Mesodermal cell (in vitro differentiated cells): ENCODE results near the gene TXK.

Source experiments
- H3K27ac ChIP-seq: 2 replicates; pipeline ENCODE4 v1.7.0; 2013; ENCODE audit warnings: mild to moderate bottlenecking, low read depth, low read length, moderate library complexity; ENCODE audit not compliant: severe bottlenecking
- H3K36me3 ChIP-seq: 2 replicates; pipeline ENCODE4 v1.7.1; 2013; ENCODE audit warnings: mild to moderate bottlenecking, low read length, moderate library complexity; ENCODE audit not compliant: control insufficient read depth, insufficient read depth
- H3K4me1 ChIP-seq: one replicate; pipeline ENCODE4 v1.7.1; 2013; ENCODE audit warnings: mild to moderate bottlenecking, low read length; ENCODE audit not compliant: insufficient read depth, control insufficient read depth, poor library complexity, severe bottlenecking
- H3K4me3 ChIP-seq: 2 replicates; pipeline ENCODE4 v1.7.0; 2013; ENCODE audit warnings: low read length, control low read depth, mild to moderate bottlenecking; ENCODE audit not compliant: insufficient read depth, poor library complexity, severe bottlenecking; ENCODE audit errors: extremely low read depth
- H3K9me3 ChIP-seq: 2 replicates; pipeline ENCODE4 v1.7.1; 2013; ENCODE audit warnings: mild to moderate bottlenecking, low read length, moderate library complexity; ENCODE audit not compliant: control insufficient read depth
- WGBS, 2 experiments: methylation state at CpG; one replicate each; pipeline ENCODE4 v1.1.5; 2013; ENCODE audit warnings: missing lambda C conversion rate in 2 of 2; ENCODE audit not compliant: insufficient coverage in 2 of 2; 5-methylcytosine and 5-hydroxymethylcytosine counted together

TXK gene

DNA sequence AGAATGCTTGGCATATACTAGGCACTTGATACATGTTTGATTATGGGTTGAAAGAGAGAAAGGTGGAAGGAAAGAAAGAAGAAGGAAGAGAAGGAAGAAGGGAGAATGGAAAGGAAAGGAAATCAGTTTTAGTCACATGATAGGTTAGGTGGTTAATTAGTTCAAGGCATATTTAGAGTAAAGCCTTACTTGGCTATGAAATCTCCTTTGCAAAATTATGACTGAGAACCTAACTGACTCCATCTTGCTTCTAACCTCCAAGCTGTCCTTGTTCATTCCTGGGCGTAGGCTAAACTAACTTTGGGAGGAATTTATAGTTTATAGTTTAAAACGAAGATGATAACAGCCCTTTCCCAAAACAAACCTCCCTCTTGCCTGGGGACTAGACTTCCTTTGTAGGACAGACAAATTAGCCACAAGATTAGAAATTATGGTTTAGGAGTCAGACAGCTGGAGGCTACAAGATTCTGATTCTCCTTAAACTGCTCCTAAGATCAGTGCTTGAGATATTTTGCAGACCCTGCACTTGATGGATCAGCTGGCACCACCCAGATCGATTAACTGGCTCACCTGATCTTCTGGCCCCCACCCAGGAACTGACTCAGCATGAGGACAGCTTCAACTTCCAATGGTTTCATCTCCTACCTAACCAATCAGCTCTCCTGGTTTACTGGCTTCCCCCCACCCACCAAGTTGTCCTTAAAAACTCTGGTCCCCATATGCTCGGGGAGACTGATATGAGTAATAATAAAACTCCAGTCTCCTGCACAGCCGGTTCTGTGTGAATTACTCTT lies 55.0 kb downstream of the TXK start:
- peak overlapping the region; percentile 68 for H3K27ac ChIP-seq
- H3K9me3 ChIP-seq = no peaks in the 10 kb centered on the region
- WGBS, 2 experiments = 100% methylated on average over 1 of the region's 5 CpGs

DNA sequence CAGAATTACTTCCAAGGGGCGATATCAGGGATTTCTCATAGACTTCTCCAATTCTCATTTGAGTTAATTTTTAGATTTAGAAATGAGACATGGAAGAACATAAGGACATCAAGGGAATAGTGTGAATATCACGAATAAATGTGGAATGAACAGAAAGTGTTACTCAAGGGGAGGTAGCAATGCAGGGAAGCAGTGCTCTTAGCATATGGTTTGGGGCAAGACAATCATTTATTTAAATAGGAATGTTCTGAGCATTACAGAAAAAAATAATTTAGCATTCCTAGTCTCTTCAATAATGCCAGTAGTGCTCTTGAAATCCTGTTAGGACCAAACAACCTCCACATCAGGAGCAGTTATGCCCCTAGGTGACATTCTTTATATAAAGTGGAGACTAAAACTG lies 55.6 kb downstream of the TXK start:
- 0% methylated on average over 1 of the region's 2 CpGs for whole genome bisulfite sequencing, 2 experiments
- Histone ChIP-seq H3K36me3 (no peaks in the 10 kb centered on the region), H3K27ac (no peak overlapping the region), H3K9me3 (no peaks in the 10 kb centered on the region), H3K4me3 (no peak overlapping the region), H3K4me1 (peaks cover 35% of the 10 kb centered on the region)

More for the DNA sequence above, 55.0 kb downstream of the TXK start:
- Histone ChIP-seq H3K4me1 (peaks cover 28% of the 10 kb centered on the region), H3K36me3 (no peaks in the 10 kb centered on the region), H3K4me3 (no peak overlapping the region)

DNA sequence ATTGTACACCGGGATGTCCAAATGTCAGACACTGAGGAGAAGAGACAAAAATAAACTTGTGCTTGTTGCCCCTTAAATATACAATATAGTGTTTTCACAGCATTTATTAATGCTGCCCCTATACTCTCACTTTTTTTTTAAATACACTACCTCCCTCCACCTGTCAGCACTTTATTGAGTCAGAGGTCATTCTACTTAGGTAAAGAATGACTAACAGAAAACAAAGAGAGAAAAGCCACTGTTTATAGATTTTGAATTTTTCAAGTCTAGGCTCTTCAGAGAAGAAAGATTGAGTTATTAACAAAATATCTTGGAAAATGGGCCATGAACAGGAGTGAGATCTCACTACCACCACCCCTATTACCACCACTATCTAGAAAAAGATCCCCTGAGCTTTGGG lies 59.4 kb downstream of the TXK start:
- Histone ChIP-seq H3K27ac (no peak overlapping the region), H3K9me3 (no peaks in the 10 kb centered on the region), H3K36me3 (no peaks in the 10 kb centered on the region), H3K4me3 (no peak overlapping the region), H3K4me1 (peaks cover 28% of the 10 kb centered on the region)
- WGBS, 2 experiments = no CpG with 5 or more reads among the region's 1 CpG

GRCh38 chr4:48073567-48074103 lies 60.4 kb downstream of the TXK start:
- H3K36me3 ChIP-seq = no peaks in the 10 kb centered on the region
- H3K4me1 ChIP-seq = peaks cover 18% of the 10 kb centered on the region
- H3K4me3 ChIP-seq = no peak overlapping the region
- H3K9me3 ChIP-seq = no peaks in the 10 kb centered on the region
- H3K27ac ChIP-seq = no peak overlapping the region
- WGBS, 2 experiments = 57% methylated on average over 1 of the region's 3 CpGs; no CpG with 5 or more reads in 1 of the 2 experiments

DNA sequence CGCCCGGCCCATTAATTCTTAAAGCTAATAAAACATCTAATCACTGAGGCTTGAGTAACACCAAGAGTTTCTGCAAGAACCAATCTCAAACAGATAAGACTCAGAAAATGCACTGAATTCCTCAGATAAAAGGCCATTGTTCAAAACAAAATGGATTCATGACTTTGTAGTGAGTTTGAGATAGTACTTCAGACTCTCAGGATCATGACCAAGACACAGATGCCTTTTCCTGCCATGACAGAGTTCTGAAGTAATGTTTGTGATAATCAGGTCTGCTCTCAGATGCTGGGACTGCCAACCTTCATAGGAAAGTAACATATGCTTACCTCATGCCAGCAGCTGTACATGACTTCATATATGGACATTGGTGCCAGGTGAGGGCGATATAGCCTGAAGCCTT lies 62.9 kb downstream of the TXK start:
- H3K27ac ChIP-seq = peak overlapping the region; percentile 71
- H3K4me3 ChIP-seq = no peak overlapping the region
- WGBS, 2 experiments = 85 to 100% methylated on average over 2 of the region's 3 CpGs
- no peaks in the 10 kb centered on the region for H3K36me3 ChIP-seq
- H3K4me1 ChIP-seq = peaks cover 16% of the 10 kb centered on the region
- no peaks in the 10 kb centered on the region for H3K9me3 ChIP-seq

DNA sequence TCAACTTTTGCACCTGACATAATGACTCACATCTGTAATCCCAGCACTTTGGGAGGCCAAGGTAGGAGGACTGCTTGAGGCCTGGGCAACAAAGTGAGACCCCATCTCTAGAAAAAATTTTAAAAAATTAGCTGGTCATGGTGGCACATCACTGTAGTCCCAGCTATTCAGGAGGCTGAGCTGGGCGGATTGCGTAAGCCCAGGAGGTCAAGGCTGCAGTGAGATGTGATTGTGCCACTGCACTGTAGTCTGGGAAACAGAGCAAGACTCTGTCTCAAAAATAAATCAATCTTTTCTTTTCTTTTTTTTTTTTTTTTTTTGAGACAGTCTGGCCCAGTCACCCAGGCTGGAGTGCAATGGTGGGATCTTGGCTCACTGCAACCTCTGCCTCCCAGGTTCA lies 65.0 kb downstream of the TXK start:
- no peaks in the 10 kb centered on the region for H3K9me3 ChIP-seq
- H3K4me3 ChIP-seq = no peak overlapping the region
- 50% methylated on average over 2 of the region's 2 CpGs for WGBS, 2 experiments
- H3K4me1 ChIP-seq = peaks cover 16% of the 10 kb centered on the region
- no peak overlapping the region for H3K27ac ChIP-seq
- no peaks in the 10 kb centered on the region for H3K36me3 ChIP-seq

- Histone ChIP-seq H3K27ac (no peak overlapping the region), H3K4me1 (peaks cover 10% of the 10 kb centered on the region), H3K4me3 (no peak overlapping the region), H3K36me3 (no peaks in the 10 kb centered on the region), H3K9me3 (no peaks in the 10 kb centered on the region)
- WGBS, 2 experiments = 81 to 100% methylated on average over 1 to 2 of the region's 2 CpGs
Measured at GRCh38 chr4:48068182-48068581, 65.9 kb downstream of the TXK start.

GRCh38 chr4:48067536-48067935 lies 66.5 kb downstream of the TXK start:
- no peak overlapping the region for H3K27ac ChIP-seq
- 81 to 94% methylated on average over 5 to 9 of the region's 9 CpGs for WGBS, 2 experiments
- no peaks in the 10 kb centered on the region for H3K36me3 ChIP-seq
- no peak overlapping the region for H3K4me3 ChIP-seq
- peaks cover 10% of the 10 kb centered on the region for H3K4me1 ChIP-seq
- no peaks in the 10 kb centered on the region for H3K9me3 ChIP-seq

DNA sequence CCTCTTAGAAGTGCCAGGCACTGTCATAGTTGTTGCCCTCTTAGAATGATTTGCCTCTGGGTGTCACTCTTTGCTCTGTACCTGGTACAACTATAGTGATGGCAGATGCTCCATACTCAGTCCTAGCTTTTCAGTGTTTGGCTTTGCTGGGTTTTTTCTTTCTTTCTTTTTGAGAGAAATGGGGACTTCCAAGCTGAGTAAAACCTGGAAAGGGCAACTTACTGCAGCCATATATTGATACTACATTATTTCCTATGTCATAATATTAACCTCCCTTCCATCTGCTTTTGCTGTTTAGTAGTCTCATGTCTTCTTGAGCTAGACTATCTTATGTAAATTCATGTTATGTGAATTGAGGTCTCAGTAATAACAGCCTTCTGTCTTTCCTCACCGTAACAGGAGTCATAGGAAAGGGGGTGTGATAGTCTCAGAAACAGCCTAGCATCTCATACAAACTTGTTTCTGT lies 68.4 kb downstream of the TXK start:
- Histone ChIP-seq H3K4me3 (no peak overlapping the region), H3K36me3 (no peaks in the 10 kb centered on the region), H3K27ac (no peak overlapping the region), H3K9me3 (no peaks in the 10 kb centered on the region), H3K4me1 (no peaks in the 10 kb centered on the region)
- 100% methylated on average over 1 of the region's 1 CpG; no CpG with 5 or more reads in 1 of the 2 experiments for WGBS, 2 experiments

DNA sequence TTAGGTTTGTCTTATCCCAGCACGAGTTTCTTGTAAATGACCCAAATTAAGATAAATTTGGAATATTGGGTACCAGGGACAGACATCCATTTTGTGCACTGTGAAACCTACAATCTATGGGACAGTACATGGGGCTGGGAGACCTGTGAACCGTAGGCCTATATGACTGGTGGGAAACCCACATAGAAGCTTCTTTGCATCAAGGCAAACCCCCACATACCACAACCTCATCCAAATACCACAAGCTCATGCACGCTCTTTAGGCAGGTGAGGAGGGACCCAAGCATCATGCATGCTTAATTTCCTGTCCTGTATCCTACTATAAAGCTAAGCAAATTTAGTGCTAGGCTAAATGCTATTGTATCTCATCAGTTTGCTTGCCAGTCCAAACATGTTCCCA lies 69.7 kb downstream of the TXK start:
- Histone ChIP-seq H3K36me3 (no peaks in the 10 kb centered on the region), H3K4me3 (no peak overlapping the region), H3K4me1 (no peaks in the 10 kb centered on the region), H3K9me3 (no peaks in the 10 kb centered on the region), H3K27ac (no peak overlapping the region)
- 100% methylated on average over 1 of the region's 3 CpGs; no CpG with 5 or more reads in 1 of the 2 experiments for WGBS, 2 experiments
